NCI-H1417 treated with DMSO at 0.1 percent for 48 hours (cell line): Measurements from ENCODE around the gene ADK.

ENCODE experiments used
- DNase-seq: peaks from one replicate; lab custom pipeline; 2025; lab: John Stamatoyannopoulos, UW

Gene ADK

DNA sequence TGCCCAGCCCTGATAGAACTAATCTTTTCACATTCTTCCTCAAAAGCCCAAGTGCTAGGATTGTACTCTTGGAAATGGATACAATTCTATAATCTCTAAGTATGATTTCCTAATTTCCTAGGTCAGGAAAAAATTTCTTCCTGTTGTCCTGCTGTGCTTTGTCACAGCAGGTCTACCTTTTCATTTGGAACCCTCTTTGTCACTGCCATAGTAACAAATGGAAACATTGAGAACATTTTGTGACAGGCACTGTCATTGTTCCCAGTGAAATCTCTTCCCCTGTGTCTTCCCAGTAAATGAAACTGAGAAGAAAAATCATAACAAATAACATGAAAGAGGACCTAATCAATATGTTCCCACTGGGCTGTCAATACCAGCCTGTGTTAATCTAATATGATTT, 524.5 kb downstream of the ADK start:
- DNase-seq: no peak

GRCh38 chr10:74677951-74678350, 526.9 kb downstream of the ADK start:
- DNase-seq: no peak

DNA sequence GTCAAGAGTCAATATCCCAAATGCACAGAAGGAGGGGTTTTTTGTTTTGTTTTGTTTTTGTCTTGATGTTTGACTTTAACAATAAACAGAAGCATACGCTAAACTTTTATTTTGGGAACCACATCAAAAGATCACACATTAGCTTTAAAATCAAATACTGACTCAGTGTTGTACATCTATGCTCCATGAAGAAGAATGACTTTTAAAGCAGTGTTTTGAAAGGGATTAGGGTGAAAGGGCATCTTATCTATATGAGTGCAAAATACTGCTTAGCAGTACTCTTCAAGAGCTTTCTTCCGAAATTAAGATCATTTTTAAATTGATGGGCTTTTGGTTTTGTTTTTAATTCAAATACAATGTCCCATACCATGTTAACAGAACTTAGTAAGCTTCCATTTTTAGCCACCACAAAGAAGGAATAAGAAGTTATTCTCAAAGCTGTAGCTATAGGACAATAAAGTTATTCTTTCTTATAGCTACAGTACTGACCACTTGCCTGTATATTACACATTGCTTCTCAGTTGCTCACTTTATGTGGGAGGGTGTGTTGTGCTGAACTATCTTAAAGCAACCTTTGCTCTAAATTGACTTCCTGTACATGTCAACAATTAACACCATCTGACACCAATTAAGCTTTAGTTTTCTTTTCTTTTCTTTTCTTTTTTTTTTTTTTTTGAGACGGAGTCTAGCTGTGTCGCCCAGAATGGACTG, 531.1 kb downstream of the ADK start:
- no peak for DNase-seq

GRCh38 chr10:74683067-74683466, 532.0 kb downstream of the ADK start:
- DNase-seq: no peak

DNA sequence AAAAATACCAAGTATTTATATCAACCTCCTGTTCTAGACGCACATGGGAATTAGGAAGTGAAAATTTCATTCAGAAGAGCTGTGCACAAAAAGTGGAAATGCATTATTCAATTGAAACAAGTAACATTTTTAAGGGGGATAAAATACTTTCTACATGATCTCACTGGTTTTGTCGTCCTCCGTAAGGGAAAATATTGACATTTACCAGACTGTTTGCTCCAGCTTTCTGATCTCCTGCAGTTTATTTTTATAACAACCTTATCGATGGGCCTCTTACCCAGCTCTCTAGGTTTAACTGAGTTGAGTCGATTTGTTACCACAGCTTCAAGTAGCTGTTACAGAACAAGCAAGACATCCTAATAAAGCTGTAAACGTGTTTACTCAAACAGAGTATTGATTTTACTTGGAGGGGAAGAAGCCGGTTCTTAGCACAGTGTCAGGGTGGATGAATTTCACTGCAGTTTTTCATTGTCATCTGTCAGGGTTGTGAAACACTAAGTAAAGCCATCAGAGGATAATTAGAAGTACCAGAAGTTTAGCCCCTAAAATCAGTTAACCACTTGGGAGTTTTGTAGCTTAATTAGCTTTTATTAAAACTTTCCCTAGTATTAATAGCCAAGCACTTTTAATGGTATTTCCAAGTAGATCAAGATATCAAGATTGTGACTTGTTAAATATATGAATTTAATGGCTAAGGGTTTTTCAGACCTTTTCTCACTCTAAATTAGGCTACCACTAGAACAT, 532.8 kb downstream of the ADK start:
- no peak for DNase-seq

DNA sequence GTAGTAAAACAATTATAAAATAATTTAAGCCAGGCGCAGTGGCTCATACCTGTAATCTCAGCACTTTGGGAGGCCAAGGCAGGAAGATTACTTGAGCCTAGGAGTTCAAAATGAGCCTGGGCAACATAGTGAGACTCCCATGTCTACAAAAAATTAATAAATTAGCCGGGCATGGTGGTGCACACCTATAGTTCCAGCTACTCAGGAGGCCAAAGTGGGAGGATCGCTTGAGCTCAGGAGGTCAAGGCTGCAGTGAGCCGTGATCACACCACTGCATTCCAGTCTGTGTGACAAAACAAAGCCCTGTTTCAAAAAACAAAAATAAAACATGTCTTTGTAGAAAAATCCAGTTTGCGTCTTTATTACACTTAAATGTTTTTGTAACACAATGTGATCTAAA, 533.4 kb downstream of the ADK start:
- no peak for DNase-seq

GRCh38 chr10:74685564-74685963, 534.5 kb downstream of the ADK start:
- DNase-seq: no peak

GRCh38 chr10:74690393-74690792, 539.4 kb downstream of the ADK start:
- no peak for DNase-seq

DNA sequence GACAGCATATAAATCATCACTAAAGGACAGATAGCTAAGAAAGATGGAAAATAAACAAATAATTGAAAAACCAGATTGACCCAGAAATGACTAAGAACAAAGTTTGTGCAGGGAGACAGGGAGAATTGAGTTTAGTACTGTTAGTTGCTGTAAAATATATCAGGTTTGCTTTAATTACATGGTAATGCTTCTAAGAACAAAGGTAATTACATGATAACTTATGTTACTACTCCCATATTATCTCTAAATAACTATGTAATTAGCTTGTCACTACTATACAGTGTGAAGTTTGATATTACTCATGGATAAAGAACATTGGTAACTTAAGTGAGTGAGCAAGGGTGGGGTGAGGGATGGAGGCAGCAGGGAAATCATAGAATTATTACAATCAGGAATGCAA, 540.1 kb downstream of the ADK start:
- no peak for DNase-seq

- peak; percentile 27 for DNase-seq
These were observed 553.8 kb downstream of the ADK start for GRCh38 chr10:74704629-74705357.

- DNase-seq: peak; percentile 27
These were observed 554.4 kb downstream of the ADK start for GRCh38 chr10:74705358-74705980.

DNA sequence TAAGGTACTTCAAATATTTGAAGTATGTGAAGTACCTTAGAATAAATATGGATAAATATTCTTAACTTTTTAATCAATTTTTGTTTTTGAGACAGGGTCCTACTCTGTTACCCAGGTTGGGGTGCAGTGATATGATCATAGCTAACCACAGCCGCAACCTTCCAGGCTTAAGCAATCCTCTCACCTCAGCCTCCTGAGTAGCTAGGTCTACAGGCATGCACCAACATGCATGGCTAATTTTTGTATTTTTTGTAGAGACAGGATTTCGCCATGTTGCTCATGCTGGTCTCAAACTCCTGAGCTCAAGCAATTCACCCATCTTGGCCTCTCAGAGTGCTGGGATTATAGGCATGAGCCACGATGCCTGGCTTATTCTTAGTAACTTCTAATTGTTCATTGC, 555.9 kb downstream of the ADK start:
- no peak for DNase-seq

DNA sequence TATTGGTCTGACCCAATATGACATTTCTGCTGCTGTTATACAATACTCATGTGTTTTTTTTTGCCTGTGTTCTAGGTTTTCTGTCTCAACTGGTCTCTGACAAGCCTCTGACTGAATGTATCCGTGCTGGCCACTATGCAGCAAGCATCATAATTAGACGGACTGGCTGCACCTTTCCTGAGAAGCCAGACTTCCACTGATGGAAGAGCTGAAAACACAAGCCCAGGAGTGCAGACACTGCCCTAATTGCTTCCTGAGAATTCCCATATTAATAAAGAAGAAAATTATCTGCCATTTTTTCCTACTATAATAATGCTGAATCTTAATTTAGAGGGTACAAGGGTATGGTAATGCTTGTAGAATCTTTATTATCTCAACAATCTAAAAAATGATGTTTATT, 557.2 kb downstream of the ADK start:
- DNase-seq: no peak

GRCh38 chr10:74718208-74718607, 567.2 kb downstream of the ADK start:
- DNase-seq: no peak

DNA sequence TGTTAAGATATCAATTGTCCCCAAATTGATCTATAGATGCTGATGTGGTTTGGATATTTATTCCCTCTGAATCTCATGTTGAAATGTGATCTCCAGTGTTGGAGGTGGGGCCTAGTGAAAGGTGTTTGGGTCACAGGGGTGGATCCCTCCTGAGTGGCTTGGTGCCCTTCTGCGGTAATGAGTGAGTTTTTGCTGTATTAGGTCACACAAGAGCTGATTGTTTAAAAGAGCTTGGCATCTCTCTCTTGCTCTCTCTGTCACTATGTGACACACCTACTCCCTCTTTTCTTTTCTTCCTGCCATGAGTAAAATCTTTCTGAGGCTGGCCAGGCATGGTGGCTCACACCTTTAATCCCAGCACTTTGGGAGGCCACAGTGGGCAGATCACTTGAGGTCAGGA, 577.2 kb downstream of the ADK start:
- no peak for DNase-seq

DNA sequence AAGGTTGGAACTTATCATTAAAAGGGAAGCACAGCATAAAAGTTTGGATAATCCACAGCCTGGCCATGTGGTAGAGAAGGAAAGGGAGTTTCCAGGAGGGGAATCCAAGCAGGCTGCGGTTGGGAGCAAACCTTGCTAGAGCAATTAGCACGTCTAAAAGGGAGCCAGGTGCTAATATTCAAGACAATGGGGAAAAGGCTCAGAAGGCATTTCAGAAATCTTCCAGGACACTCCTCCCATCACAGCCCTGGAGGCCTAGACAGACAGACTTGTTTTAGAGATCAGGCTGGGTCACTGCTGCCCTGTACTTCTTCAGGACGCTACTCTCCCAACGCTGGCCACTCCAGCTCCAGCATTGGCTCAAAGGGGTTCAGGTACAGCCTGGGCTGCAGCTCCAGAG, 579.2 kb downstream of the ADK start:
- DNase-seq: no peak

DNA sequence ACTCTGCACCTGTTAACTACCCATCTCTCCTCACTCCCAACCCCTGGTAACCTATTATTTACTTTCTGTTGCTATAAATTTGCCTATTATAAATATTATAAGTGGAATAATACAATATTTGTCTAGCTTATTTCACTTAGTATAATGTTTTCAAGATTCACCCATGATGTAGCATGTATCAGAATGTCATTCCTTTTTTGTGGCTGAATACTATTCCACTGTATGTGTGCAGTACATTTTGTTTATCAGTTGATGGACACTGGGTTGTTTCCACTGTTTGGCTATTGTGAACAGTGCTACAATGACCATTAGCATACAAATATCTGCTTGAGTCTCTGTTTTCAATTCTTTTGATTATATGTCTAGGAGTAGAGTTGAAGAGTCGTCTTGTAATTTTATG, 582.6 kb downstream of the ADK start:
- DNase-seq: no peak

- no peak for DNase-seq
These were observed 585.0 kb downstream of the ADK start for GRCh38 chr10:74736029-74736428.

DNA sequence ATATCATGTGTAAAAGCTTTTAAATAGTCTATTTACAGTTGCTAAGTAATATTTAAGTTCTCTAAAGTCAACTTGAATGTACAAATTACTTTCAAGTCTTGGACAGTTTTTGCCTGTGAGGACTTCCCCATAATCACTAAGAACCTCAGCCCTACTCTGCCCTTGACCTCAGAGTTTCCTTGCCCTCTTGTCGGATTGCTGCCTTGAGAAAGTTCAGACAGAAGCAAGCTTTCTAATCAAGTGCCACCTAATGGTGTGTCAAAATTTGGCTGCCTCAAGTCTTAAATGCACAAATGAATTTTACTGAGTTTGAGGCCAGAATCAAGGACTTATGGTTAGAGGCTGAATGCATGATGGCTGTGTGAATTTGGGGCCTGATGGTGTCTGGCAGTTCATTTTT, 587.0 kb downstream of the ADK start:
- DNase-seq: no peak

GRCh38 chr10:74738542-74738941, 587.5 kb downstream of the ADK start:
- DNase-seq: no peak

DNA sequence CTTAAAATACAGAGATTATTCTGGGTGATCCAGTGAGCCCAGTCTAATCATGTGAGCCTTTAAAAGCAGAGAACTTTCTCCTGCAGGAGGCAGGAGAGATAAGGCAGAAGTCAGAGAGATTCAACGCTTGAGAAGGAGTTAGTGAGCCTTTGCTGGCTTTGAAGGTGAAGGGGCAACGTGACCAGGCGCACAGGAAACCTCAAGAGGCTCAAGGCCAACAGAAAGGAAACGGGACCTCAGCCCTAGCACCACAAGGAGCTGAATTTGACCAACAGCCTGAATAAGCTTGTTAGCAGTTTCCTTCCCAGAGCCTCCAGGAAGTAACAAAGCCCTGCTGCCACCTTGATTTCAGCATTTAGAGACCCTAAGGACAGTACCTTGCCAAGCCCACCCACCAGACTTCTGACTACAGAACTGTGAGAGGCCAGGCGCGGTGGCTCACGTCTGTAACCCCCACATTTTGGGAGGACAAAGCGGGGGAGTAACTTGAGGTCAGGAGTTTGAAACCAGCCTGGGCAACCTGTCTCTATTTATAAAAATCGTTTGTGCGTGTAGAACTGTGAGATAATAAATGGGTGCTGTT, 588.1 kb downstream of the ADK start:
- no peak for DNase-seq

DNA sequence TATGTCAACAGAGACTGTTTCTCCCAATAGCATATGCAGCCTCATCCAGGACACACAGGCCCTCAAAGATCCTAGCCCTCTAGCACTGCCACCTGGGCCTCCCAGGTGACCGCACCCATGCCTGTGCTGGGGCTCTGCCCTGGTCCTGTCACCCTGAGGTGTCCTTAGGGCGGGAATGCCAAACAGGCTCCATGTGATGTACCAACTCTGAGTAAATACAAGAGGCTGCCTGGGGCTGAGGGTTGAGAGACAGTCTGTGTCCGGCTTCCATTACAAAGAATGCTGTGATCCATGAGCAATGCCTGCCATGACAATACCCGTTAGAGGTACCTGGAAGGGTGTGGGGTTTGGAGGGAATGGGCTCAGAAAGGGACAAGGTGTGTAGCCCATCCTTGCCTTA, 592.4 kb downstream of the ADK start:
- DNase-seq: no peak
